H9 (cell line): ENCODE results near the gene NOX5. TPM values are rescaled to one million over a fixed set of nuclear protein-coding genes. Genes with fewer than 3 reads are reported as not detected.

Experiments
- DNase-seq: peaks from one replicate; pipeline ENCODE4 v3.0.0-alpha.2; 2017
- H2AFZ ChIP-seq: one replicate; pipeline ENCODE4 v1.6.1; 2013; ENCODE audit warnings: mild to moderate bottlenecking, low read length, control low read depth, moderate library complexity
- H2AK5ac ChIP-seq: 2 replicates; pipeline ENCODE4 v1.6.1; 2013; ENCODE audit warnings: low read length, control low read depth, mixed read lengths; ENCODE audit not compliant: insufficient read length
- H2BK120ac ChIP-seq: one replicate; pipeline ENCODE4 v1.6.1; 2013; ENCODE audit warnings: low read depth, mild to moderate bottlenecking, low read length, control low read depth, inconsistent platforms; ENCODE audit not compliant: poor library complexity, severe bottlenecking
- H2BK12ac ChIP-seq: 2 replicates; pipeline ENCODE4 v1.6.1; 2013; ENCODE audit warnings: low read length, control low read depth, mixed read lengths, low read depth; ENCODE audit not compliant: insufficient read length
- H2BK15ac ChIP-seq: 2 replicates; pipeline ENCODE4 v1.6.1; 2013; ENCODE audit warnings: low read depth, low read length, control low read depth
- H2BK20ac ChIP-seq: one replicate; pipeline ENCODE4 v1.6.1; 2013; ENCODE audit warnings: low read depth, mild to moderate bottlenecking, low read length, control low read depth, inconsistent platforms; ENCODE audit not compliant: poor library complexity, severe bottlenecking
- H2BK5ac ChIP-seq: 2 replicates; pipeline ENCODE4 v1.6.1; 2013; ENCODE audit warnings: low read length, control low read depth, mixed read lengths; ENCODE audit not compliant: insufficient read length
- H3K14ac ChIP-seq: 2 replicates; pipeline ENCODE4 v1.6.1; 2013; ENCODE audit warnings: low read length, control low read depth; ENCODE audit not compliant: insufficient read depth
- H3K18ac ChIP-seq: 2 replicates; pipeline ENCODE4 v1.6.1; 2013; ENCODE audit warnings: low read depth, mild to moderate bottlenecking, mixed read lengths, low read length, control low read depth; ENCODE audit not compliant: insufficient read length
- H3K23ac ChIP-seq: 2 replicates; pipeline ENCODE4 v1.6.1; 2013; ENCODE audit warnings: low read length, control low read depth, mixed read lengths, low read depth; ENCODE audit not compliant: insufficient read length
- H3K23me2 ChIP-seq: 2 replicates; pipeline ENCODE4 v1.6.1; 2013; ENCODE audit warnings: low read depth, mild to moderate bottlenecking, mixed read lengths, low read length, control low read depth; ENCODE audit not compliant: insufficient read length, poor library complexity, severe bottlenecking
- H3K27ac ChIP-seq: 2 replicates; pipeline ENCODE4 v1.5.1; 2013; ENCODE audit warnings: low read length, control low read depth, mixed read lengths, low read depth; ENCODE audit not compliant: insufficient read length
- H3K27me3 ChIP-seq: 2 replicates; pipeline ENCODE4 v1.6.1; 2013; ENCODE audit warnings: low read length, control low read depth, inconsistent platforms; ENCODE audit not compliant: insufficient read depth
- H3K4ac ChIP-seq: 2 replicates; pipeline ENCODE4 v1.6.1; 2013; ENCODE audit warnings: low read depth, mild to moderate bottlenecking, control low read depth, inconsistent platforms, low read length, moderate library complexity
- H3K4me1 ChIP-seq: 2 replicates; pipeline ENCODE4 v1.6.1; 2013; ENCODE audit warnings: low read length, control low read depth, inconsistent platforms; ENCODE audit not compliant: insufficient read depth
- H3K4me2 ChIP-seq: 2 replicates; pipeline ENCODE4 v1.6.1; 2013; ENCODE audit warnings: low read length, control low read depth, mixed read lengths; ENCODE audit not compliant: insufficient read length, insufficient read depth
- H3K56ac ChIP-seq: 2 replicates; pipeline ENCODE4 v1.6.1; 2013; ENCODE audit warnings: low read depth, mild to moderate bottlenecking, mixed read lengths, low read length, control low read depth; ENCODE audit not compliant: insufficient read length
- H3K79me1 ChIP-seq: 2 replicates; pipeline ENCODE4 v1.6.1; 2013; ENCODE audit warnings: low read depth, mild to moderate bottlenecking, moderate library complexity, low read length, control low read depth, inconsistent platforms; ENCODE audit not compliant: insufficient read depth, poor library complexity, severe bottlenecking
- H3K79me2 ChIP-seq: 2 replicates; pipeline ENCODE4 v1.6.1; 2013; ENCODE audit warnings: low read length, control low read depth, inconsistent platforms; ENCODE audit not compliant: insufficient read depth
- H3K9ac ChIP-seq: 2 replicates; pipeline ENCODE4 v1.6.1; 2013; ENCODE audit warnings: low read length, control low read depth, mixed read lengths; ENCODE audit not compliant: insufficient read length; ENCODE audit errors: extremely low read depth
- H3K9me3 ChIP-seq: one replicate; pipeline ENCODE4 v1.6.1; 2013; ENCODE audit warnings: low read depth, low read length, inconsistent platforms; ENCODE audit not compliant: control insufficient read depth
- H3T11ph ChIP-seq: one replicate; pipeline ENCODE4 v1.6.1; 2013; ENCODE audit warnings: mild to moderate bottlenecking, low read length, control low read depth, inconsistent platforms
- H4K20me1 ChIP-seq: one replicate; pipeline ENCODE4 v1.6.1; 2013; ENCODE audit not compliant: control insufficient read depth, insufficient read length, insufficient read depth
- H4K5ac ChIP-seq: 2 replicates; pipeline ENCODE4 v1.6.1; 2013; ENCODE audit warnings: low read depth, mild to moderate bottlenecking, mixed read lengths, low read length, control low read depth; ENCODE audit not compliant: insufficient read length
- H4K8ac ChIP-seq: replicated peaks from 2 replicates; pipeline ENCODE4 v1.6.1; 2013; ENCODE audit warnings: low read length, control low read depth, mixed read lengths, low read depth; ENCODE audit not compliant: insufficient read length
- H4K91ac ChIP-seq: 2 replicates; pipeline ENCODE4 v1.6.1; 2013; ENCODE audit warnings: low read depth, mild to moderate bottlenecking, moderate library complexity, mixed read lengths, low read length, control low read depth; ENCODE audit not compliant: insufficient read length
- H3K27ac Mint-ChIP-seq, 3 experiments: 2 replicates in 2 of 3; 3 replicates in 1 of 3; pipeline ENCODE4 v1.8.0; 2020 to 2021; ENCODE audit warnings: mixed read lengths in 3 of 3, mild to moderate bottlenecking in 1 of 3, moderate library complexity in 1 of 3
- H3K27me3 Mint-ChIP-seq: 2 replicates; pipeline ENCODE4 v1.8.0; 2021; ENCODE audit warnings: low read depth, mild to moderate bottlenecking, moderate library complexity, mixed read lengths
- H3K36me3 Mint-ChIP-seq, 3 experiments: 2 replicates in 2 of 3; 3 replicates in 1 of 3; pipeline ENCODE4 v1.8.0; 2020 to 2021; ENCODE audit warnings: low read depth in 3 of 3, mixed read lengths in 3 of 3; ENCODE audit not compliant: insufficient read depth in 1 of 3
- H3K4me1 Mint-ChIP-seq, 2 experiments: 2 replicates each; pipeline ENCODE4 v1.8.0; 2020; ENCODE audit warnings: mixed read lengths in 2 of 2
- H3K4me3 Mint-ChIP-seq, 2 experiments: 2 replicates in 1 of 2; 3 replicates in 1 of 2; pipeline ENCODE4 v1.8.0; 2020 to 2021; ENCODE audit warnings: mild to moderate bottlenecking in 2 of 2, mixed read lengths in 2 of 2, moderate library complexity in 1 of 2
- H3K9me3 Mint-ChIP-seq, 2 experiments: 2 replicates in 1 of 2; 3 replicates in 1 of 2; pipeline ENCODE4 v1.8.0; 2020; ENCODE audit warnings: mild to moderate bottlenecking in 2 of 2, mixed read lengths in 2 of 2, moderate library complexity in 1 of 2
- WGBS: extraction: QIAGEN DNeasy Blood & Tissue Kit; methylation state at CpG from one replicate; pipeline ENCODE4 v1.1.7; 2013; ENCODE audit warnings: missing lambda C conversion rate, low lambda C conversion rate, mixed read lengths; ENCODE audit not compliant: insufficient read length; ENCODE audit errors: extremely low coverage; 5-methylcytosine and 5-hydroxymethylcytosine counted together
- total RNA-seq: library from RNA; stranded (reverse); gene quantifications from 2 replicates; pipeline ENCODE4 v1.2.1, GENCODE V29; 2021
- TF ChIP-seq, protein P1 (sequence below): fragments of 200-600 bp; sonication (generic); conservative IDR thresholded peaks from 3 replicates; pipeline ENCODE4 v1.8.0; 2021; ENCODE audit warnings: antibody characterized with exemption, mild to moderate bottlenecking

The NOX5 gene
- total RNA-seq, 1 experiment from 2014 or later: 0.04 TPM

DNA sequence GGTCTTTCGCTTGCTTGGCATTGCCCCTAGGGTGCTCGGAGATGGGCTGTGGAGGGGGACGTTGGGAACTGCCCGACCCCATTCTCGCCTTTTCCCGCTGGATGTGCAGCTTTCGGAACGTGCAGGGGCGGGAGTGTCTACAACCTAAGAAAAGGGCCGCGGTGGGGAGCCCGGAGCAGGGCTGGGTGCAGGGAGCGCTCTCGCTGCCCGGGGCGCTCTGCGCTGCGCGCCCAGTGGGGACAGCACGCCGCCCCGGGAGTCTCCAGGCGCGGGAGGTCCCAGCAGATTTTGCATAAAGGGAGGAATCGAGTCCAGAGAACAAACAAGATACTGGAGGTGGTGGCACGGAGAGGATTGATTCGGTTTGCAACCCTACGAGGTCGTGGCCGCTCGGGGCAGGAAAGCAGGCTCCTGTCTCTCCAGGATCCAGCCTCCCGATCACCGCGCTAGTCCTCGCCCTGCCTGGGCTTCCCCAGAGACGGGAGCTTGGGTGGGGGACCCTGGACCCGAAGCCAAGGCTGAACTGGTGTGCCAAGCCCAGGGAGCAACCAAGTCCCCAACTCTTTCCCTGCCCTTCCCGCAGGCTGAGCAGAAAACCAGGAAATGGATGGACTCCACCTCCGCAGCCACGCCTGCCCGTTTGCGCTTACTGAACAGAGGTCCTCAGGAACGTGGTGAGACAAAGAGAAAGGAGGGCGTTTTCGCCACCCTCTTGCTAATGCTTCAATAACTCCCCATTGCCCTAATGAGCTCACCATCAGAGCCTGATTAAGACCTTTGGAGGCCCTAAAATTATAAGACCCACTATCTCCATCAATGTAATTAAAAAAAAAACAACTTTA is 59.7 kb downstream of the NOX5 start:
- peak overlapping the region; percentile 70 for H2BK120ac ChIP-seq
- no peak overlapping the region for H2BK20ac ChIP-seq
- no peak overlapping the region; a peak in 1 of 7 replicates for H3K27ac Mint-ChIP-seq
- no peak overlapping the region for H3K27ac ChIP-seq
- H3K9ac ChIP-seq: peak overlapping the region; percentile 59
- H3K79me1 ChIP-seq: no peaks in the 10 kb centered on the region
- H3K4me1 Mint-ChIP-seq: peaks cover 28 to 32% of the 10 kb centered on the region in 2 experiments
- peak overlapping the region; percentile 72 to 85 for H3K4me3 Mint-ChIP-seq
- H4K8ac ChIP-seq: no peak overlapping the region
- H3K9me3 ChIP-seq: no peaks in the 10 kb centered on the region
- no peak overlapping the region for H2AFZ ChIP-seq
- H3K27me3 ChIP-seq: peaks cover 2% of the 10 kb centered on the region; the same call in 1 of the 2 replicates
- TF ChIP-seq, protein P1, sequence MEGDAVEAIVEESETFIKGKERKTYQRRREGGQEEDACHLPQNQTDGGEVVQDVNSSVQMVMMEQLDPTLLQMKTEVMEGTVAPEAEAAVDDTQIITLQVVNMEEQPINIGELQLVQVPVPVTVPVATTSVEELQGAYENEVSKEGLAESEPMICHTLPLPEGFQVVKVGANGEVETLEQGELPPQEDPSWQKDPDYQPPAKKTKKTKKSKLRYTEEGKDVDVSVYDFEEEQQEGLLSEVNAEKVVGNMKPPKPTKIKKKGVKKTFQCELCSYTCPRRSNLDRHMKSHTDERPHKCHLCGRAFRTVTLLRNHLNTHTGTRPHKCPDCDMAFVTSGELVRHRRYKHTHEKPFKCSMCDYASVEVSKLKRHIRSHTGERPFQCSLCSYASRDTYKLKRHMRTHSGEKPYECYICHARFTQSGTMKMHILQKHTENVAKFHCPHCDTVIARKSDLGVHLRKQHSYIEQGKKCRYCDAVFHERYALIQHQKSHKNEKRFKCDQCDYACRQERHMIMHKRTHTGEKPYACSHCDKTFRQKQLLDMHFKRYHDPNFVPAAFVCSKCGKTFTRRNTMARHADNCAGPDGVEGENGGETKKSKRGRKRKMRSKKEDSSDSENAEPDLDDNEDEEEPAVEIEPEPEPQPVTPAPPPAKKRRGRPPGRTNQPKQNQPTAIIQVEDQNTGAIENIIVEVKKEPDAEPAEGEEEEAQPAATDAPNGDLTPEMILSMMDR: no peak
- peaks cover 62% of the 10 kb centered on the region for H3K27me3 Mint-ChIP-seq
- H3K79me2 ChIP-seq: no peaks in the 10 kb centered on the region
- H3K14ac ChIP-seq: peak overlapping the region; percentile 91
- peak overlapping the region; percentile 88 for H3K18ac ChIP-seq
- no peak overlapping the region for H3T11ph ChIP-seq
- H3K56ac ChIP-seq: no peak overlapping the region
- H2BK5ac ChIP-seq: no peak overlapping the region
- H3K4me1 ChIP-seq: peaks cover 9% of the 10 kb centered on the region
- no peak overlapping the region for H3K23ac ChIP-seq
- WGBS: no CpG with 5 or more reads among the region's 45 CpGs
- H2AK5ac ChIP-seq: no peak overlapping the region
- no peak overlapping the region for H3K4ac ChIP-seq
- no peak overlapping the region for H2BK12ac ChIP-seq
- H3K23me2 ChIP-seq: peaks cover 11% of the 10 kb centered on the region
- no peaks in the 10 kb centered on the region for H4K20me1 ChIP-seq
- H4K91ac ChIP-seq: no peak overlapping the region
- H3K36me3 Mint-ChIP-seq: peaks cover 2 to 11% (median 4%) of the 10 kb centered on the region in 3 experiments; a peak in 4 of 7 replicates
- H4K5ac ChIP-seq: peak overlapping the region; percentile 20
- peak overlapping the region; percentile 88 for H3K4me2 ChIP-seq
- H2BK15ac ChIP-seq: no peak overlapping the region
- DNase-seq: peak; percentile 76
- peaks cover 15 to 19% of the 10 kb centered on the region in 2 experiments for H3K9me3 Mint-ChIP-seq
